C4-2B (cell line): ENCODE results near the gene CHRNA10.

Experiments used
- H3K27ac ChIP-seq: fragments of 450-650 bp; 2 replicates; pipeline ENCODE4 v1.5.1; 2017
- CTCF ChIP-seq: fragments of 450-650 bp; conservative IDR thresholded peaks from 2 replicates; pipeline ENCODE4 v1.5.1; 2017; ENCODE audit warnings: mild to moderate bottlenecking
- ZFX ChIP-seq: fragments of 450-650 bp; IDR thresholded peaks from 2 replicates; pipeline ENCODE4 v1.6.1; 2017

CHRNA10 gene

GRCh38 chr11:3700410-3700809 is 29.2 kb upstream of the CHRNA10 start:
- TF ChIP-seq CTCF (no peak), ZFX (no peak)
- H3K27ac ChIP-seq = peak overlapping the region; percentile 67

DNA sequence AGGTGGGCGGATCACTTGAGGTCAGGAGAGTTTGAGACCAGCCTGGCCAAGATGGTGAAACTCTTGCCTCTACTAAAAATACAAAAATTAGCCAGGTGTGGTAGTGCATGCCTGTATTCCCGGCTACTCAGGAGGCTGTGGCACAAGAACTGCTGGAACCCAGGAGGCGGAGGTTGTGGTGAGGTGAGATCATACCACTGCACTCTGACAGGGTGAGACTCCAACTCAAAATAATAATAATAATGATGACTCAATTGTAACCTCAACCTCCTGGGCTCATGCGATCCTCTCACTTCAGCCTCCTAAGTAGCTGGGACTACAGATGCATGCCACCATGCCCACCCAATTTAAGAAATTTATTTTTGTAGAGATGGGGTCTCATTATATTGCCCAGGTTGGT is 15.6 kb upstream of the CHRNA10 start:
- H3K27ac ChIP-seq = no peak overlapping the region
- TF ChIP-seq CTCF (no peak), ZFX (no peak)

DNA sequence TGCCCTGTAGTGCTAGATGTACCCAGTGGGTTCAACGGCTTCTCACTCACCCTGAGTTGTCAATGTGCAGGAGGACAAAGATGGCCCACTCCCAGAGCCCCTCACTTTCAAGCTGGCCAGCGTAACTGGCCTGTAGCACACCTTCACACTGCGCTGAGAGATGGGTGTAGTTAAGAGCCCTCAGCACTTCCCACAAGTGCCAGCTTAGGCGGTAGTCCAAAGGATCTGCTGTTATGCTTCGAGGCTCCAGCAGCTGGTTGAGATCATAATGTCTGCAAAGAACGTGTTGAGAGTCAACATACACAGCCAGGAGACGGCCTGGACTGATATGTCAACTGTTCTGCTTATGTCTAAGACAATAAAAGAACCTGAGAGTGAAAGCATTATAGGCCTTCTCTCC is 14.7 kb upstream of the CHRNA10 start:
- no peak for TF ChIP-seq CTCF
- TF ChIP-seq ZFX = no peak
- H3K27ac ChIP-seq = no peak overlapping the region

DNA sequence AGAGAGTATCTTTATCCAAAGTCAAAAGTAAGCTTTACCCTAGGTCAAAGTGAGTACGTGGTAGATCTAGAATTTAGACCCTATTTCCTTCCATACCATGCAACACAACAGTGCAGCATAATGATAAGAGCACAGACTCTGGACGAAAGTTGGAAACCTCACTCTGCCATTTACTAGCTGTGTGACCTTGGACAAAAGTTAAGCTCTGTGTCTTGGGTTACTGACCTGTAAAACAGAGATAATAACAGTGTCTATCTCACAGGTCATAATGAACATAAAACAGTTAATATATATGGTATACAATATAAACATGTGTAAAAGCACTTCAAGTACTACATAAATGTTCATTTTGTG is 13.6 kb upstream of the CHRNA10 start:
- no peak overlapping the region for H3K27ac ChIP-seq
- no peak for TF ChIP-seq CTCF
- TF ChIP-seq ZFX = no peak

GRCh38 chr11:3684129-3684818 is 13.1 kb upstream of the CHRNA10 start:
- TF ChIP-seq CTCF (no peak), ZFX (no peak)
- no peak overlapping the region for H3K27ac ChIP-seq

DNA sequence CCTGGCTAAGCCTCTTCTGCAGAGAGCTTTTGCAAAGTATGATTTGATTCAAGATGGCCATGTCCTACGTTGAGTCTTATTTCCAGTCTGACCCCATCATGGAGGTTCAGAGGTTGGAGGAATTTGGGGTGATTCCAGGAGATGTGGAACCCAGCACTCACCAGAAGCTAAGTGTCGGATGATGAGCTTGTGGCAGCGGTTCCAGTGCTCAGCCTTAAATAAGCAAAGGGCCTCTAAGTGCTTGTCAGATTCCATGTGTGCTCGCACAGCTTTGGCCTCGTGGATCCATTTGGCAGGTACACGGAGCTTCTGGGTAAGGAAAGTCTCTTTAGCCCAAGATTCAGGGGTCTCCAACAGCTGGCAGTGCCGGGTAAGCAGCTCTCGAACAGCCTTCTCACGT is 11.9 kb upstream of the CHRNA10 start:
- H3K27ac ChIP-seq = no peak overlapping the region
- TF ChIP-seq CTCF (no peak), ZFX (no peak)

DNA sequence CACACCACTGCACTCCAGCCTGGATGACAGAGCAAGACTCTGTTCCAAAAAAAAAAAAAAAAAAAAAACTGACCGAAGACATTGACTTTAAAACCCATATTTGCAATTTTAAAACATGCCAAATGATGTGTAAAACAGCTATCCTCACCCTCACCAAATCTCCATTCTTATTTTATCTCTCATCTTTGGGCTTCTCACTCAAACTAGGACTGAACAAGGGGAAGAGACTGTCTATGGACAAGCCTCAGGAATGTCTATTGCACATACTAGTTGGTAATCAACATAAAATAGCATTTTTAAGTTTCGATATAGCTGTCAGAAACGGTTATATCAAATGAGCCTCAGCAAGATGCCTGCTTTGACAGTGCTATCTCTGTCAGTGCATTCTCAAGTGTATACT is 7.9 kb upstream of the CHRNA10 start:
- TF ChIP-seq ZFX (no peak), CTCF (no peak)
- no peak overlapping the region for H3K27ac ChIP-seq
